Central memory CD8-positive, alpha-beta T cell (primary cell): ENCODE measurements around the gene SHPK.
"Not testable (repeated sequence)": the region's sequence is repeated elsewhere in the genome, so short reads cannot be mapped to it uniquely, and the experiment has no call there.

Experiments used
- ATAC-seq: fragments of 150-1000 bp; cut with Tn5 transposase; replicated peaks from 2 replicates; pipeline ENCODE4 v1.10.0; 2022; ENCODE audit warnings: mild to moderate bottlenecking, moderate FRiP score, moderate number of reproducible peaks; ENCODE audit not compliant: poor library complexity, severe bottlenecking; ENCODE audit errors: extremely low read depth
- DNase-seq, 2 donors: peaks; one replicate each; pipeline ENCODE4 v3.0.0; 2021; ENCODE audit warnings: low spot score in 2 of 2
- H3K27ac Mint-ChIP-seq: one replicate; pipeline ENCODE4 v1.8.0; 2022; ENCODE audit warnings: low read depth, mild to moderate bottlenecking, moderate library complexity, mixed read lengths
- H3K27me3 Mint-ChIP-seq: one replicate; pipeline ENCODE4 v1.8.0; 2022; ENCODE audit warnings: mixed read lengths
- H3K36me3 Mint-ChIP-seq: one replicate; pipeline ENCODE4 v1.8.0; 2022; ENCODE audit warnings: mild to moderate bottlenecking, moderate library complexity, mixed read lengths; ENCODE audit not compliant: insufficient read depth
- H3K4me1 Mint-ChIP-seq: one replicate; pipeline ENCODE4 v1.8.0; 2022; ENCODE audit warnings: mixed read lengths
- H3K4me3 Mint-ChIP-seq: one replicate; pipeline ENCODE4 v1.8.0; 2022; ENCODE audit warnings: mild to moderate bottlenecking, moderate library complexity, mixed read lengths
- H3K9me3 Mint-ChIP-seq: one replicate; pipeline ENCODE4 v1.8.0; 2022; ENCODE audit warnings: mixed read lengths

The SHPK gene

DNA sequence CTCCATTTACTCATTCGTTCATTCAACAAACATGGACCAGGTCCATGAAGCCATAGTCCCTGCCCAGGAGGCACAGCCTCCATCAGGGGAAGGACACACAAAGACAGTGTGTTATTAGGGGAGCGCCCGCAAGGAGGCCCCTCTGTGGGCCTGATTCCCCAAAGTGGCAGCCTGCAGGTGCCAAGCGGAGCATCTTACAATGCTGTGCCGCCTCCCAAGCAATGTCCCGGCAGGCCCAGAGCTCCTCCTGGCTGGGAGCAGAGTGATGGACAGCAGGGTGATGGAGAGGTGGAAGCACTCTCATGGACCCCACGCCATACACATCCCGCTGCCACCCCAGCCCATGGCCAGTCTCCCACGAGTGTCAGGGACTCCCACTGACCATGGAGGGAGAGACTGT is 52.6 kb downstream of the SHPK start:
- ATAC-seq = no peak
- no peak overlapping the region for H3K27ac Mint-ChIP-seq
- H3K36me3 Mint-ChIP-seq = peaks cover 3% of the 10 kb centered on the region
- DNase-seq = no peak
- no peaks in the 10 kb centered on the region for H3K4me1 Mint-ChIP-seq
- no peak overlapping the region for H3K4me3 Mint-ChIP-seq
- H3K27me3 Mint-ChIP-seq = no peaks in the 10 kb centered on the region
- no peaks in the 10 kb centered on the region for H3K9me3 Mint-ChIP-seq

- H3K27ac Mint-ChIP-seq = no peak overlapping the region
Observed at GRCh38 chr17:3582915-3583314, 53.1 kb downstream of the SHPK start.

DNA sequence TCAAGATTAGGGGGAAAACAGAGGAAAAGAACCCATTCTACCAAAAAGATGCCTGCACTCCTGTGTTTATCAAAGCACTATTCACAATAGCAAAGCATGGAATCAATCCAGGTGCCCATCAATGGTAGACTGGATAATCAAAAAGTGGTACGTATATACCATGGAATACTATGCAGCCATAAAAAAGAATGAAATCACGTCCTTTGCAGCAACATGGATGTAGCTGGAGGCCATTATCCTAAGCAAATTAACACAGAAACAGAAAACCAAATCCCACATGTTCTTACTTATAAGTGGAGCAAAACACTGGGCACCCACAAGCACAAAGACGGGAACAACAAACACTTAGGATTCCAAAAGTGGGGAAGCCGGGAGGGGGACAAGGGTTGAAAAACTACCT is 57.4 kb downstream of the SHPK start:
- H3K4me1 Mint-ChIP-seq, H3K4me3 Mint-ChIP-seq, H3K27me3 Mint-ChIP-seq, ATAC-seq, H3K9me3 Mint-ChIP-seq, DNase-seq, H3K36me3 Mint-ChIP-seq, H3K27ac Mint-ChIP-seq: not testable (repeated sequence)

More at GRCh38 chr17:3582915-3583314, 53.1 kb downstream of the SHPK start:
- ATAC-seq = no peak
- Mint-ChIP-seq H3K36me3 (peaks cover 3% of the 10 kb centered on the region), H3K9me3 (no peaks in the 10 kb centered on the region), H3K4me1 (no peaks in the 10 kb centered on the region), H3K4me3 (no peak overlapping the region), H3K27me3 (no peaks in the 10 kb centered on the region)
- DNase-seq = no peak

GRCh38 chr17:3576970-3577369 is 59.1 kb downstream of the SHPK start:
- no peaks in the 10 kb centered on the region for H3K4me1 Mint-ChIP-seq
- no peaks in the 10 kb centered on the region for H3K27me3 Mint-ChIP-seq
- H3K4me3 Mint-ChIP-seq = no peak overlapping the region
- no peaks in the 10 kb centered on the region for H3K9me3 Mint-ChIP-seq
- ATAC-seq (no peak), DNase-seq (no peak)
- H3K27ac Mint-ChIP-seq = no peak overlapping the region
- peaks cover 2% of the 10 kb centered on the region for H3K36me3 Mint-ChIP-seq

DNA sequence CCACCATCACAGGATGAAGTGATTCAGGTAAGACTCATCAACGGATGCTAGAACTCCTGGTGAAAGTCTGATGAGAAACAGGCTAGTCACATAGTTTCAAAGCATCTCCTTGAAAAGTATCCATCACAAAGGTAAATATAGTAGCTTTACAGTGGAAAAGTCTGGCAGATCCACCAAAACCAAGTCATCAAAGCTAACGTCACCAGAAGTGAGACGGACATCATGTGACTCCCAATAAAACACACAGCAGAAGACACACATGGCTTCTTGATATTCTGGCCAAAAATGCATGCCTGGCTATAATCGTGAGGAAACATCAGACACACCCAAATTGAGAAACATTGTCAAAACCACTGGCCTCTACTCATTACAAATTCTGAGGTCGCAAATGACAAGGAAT is 60.5 kb downstream of the SHPK start:
- Mint-ChIP-seq H3K4me3 (no peak overlapping the region), H3K27me3 (no peaks in the 10 kb centered on the region), H3K27ac (no peak overlapping the region), H3K36me3 (peaks cover 3% of the 10 kb centered on the region), H3K9me3 (no peaks in the 10 kb centered on the region), H3K4me1 (no peaks in the 10 kb centered on the region)
- DNase-seq (no peak), ATAC-seq (no peak)

DNA sequence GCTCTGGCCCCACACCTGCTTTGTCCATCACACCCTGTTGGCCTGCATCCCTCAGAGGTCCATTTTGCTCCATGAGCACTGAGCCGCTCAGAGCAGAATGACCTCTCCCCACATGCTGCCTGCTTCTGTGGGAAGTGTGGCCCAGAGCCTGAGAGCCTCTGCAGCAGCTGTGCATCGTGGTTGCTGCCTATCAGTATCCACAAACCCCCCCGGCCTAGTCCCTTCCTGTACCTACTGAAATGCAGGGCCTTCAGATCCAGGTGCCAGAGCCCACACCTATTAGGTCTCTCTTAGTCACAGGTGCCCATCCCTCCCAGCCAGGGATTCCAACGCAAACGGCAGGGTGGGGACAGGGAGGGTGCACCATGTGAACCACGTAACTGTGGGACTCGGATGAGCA is 61.8 kb downstream of the SHPK start:
- no peak for DNase-seq
- Mint-ChIP-seq H3K4me1 (no peaks in the 10 kb centered on the region), H3K27ac (no peak overlapping the region), H3K36me3 (peaks cover 2% of the 10 kb centered on the region), H3K9me3 (no peaks in the 10 kb centered on the region), H3K4me3 (no peak overlapping the region), H3K27me3 (no peaks in the 10 kb centered on the region)
- no peak for ATAC-seq

GRCh38 chr17:3573246-3574100 is 62.6 kb downstream of the SHPK start:
- Mint-ChIP-seq H3K27ac (no peak overlapping the region), H3K4me1 (no peaks in the 10 kb centered on the region), H3K27me3 (no peaks in the 10 kb centered on the region), H3K36me3 (peaks cover 2% of the 10 kb centered on the region), H3K9me3 (no peaks in the 10 kb centered on the region), H3K4me3 (no peak overlapping the region)
- ATAC-seq (no peak), DNase-seq (no peak)

GRCh38 chr17:3572231-3572630 is 63.8 kb downstream of the SHPK start:
- no peak for ATAC-seq
- Mint-ChIP-seq H3K4me3 (no peak overlapping the region), H3K27ac (no peak overlapping the region), H3K36me3 (peaks cover 2% of the 10 kb centered on the region), H3K27me3 (no peaks in the 10 kb centered on the region), H3K4me1 (no peaks in the 10 kb centered on the region), H3K9me3 (no peaks in the 10 kb centered on the region)
- DNase-seq = no peak

- Mint-ChIP-seq H3K36me3 (peaks cover 2% of the 10 kb centered on the region), H3K9me3 (no peaks in the 10 kb centered on the region), H3K4me1 (no peaks in the 10 kb centered on the region), H3K27ac (no peak overlapping the region), H3K4me3 (no peak overlapping the region), H3K27me3 (no peaks in the 10 kb centered on the region)
- no peak for DNase-seq
- no peak for ATAC-seq
Observed at GRCh38 chr17:3571043-3571900, 64.8 kb downstream of the SHPK start.

DNA sequence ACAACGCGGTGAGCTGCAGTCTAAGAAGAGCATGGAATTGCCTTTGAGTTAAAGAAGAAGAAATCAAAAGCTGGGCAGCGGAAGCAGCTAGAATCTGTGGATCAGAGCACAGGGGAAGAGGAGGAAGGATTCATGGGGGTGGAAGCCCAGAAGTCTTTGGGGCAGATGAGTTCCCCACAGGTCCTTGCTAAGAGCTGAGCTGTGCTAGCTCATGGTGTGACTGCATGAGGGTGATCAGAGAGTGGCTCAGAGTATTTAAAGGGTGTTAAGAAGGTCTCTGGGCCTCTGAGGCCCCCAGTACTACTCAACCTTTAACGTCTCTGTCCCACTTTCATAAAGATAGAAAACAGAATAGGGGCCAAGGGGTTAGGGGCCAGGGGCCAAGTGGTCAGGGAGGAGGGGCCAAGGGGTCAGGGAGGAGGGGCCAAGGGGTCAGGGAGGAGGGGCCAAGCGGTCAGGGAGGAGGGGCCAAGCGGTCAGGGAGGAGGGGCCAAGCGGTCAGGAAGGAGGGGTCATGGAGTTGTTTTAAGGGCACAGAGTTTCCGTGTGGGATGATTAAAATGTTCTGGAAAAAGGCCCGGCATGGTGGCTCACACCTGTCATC is 66.4 kb downstream of the SHPK start:
- peak overlapping the region; percentile 7 for H3K27ac Mint-ChIP-seq
- H3K27me3 Mint-ChIP-seq = no peaks in the 10 kb centered on the region
- no peak for ATAC-seq
- H3K4me3 Mint-ChIP-seq = no peak overlapping the region
- no peaks in the 10 kb centered on the region for H3K4me1 Mint-ChIP-seq
- DNase-seq = no peak
- no peaks in the 10 kb centered on the region for H3K9me3 Mint-ChIP-seq
- H3K36me3 Mint-ChIP-seq = peaks cover 3% of the 10 kb centered on the region

- peaks cover 3% of the 10 kb centered on the region for H3K36me3 Mint-ChIP-seq
- H3K27me3 Mint-ChIP-seq = no peaks in the 10 kb centered on the region
- H3K9me3 Mint-ChIP-seq = no peaks in the 10 kb centered on the region
- no peak overlapping the region for H3K27ac Mint-ChIP-seq
- H3K4me1 Mint-ChIP-seq = no peaks in the 10 kb centered on the region
- no peak for ATAC-seq
- H3K4me3 Mint-ChIP-seq = no peak overlapping the region
- no peak for DNase-seq
Observed at GRCh38 chr17:3566551-3566950, 69.5 kb downstream of the SHPK start.

GRCh38 chr17:3565143-3565542 is 70.9 kb downstream of the SHPK start:
- H3K4me1 Mint-ChIP-seq = no peaks in the 10 kb centered on the region
- H3K36me3 Mint-ChIP-seq = peaks cover 1% of the 10 kb centered on the region
- H3K4me3 Mint-ChIP-seq = no peak overlapping the region
- no peaks in the 10 kb centered on the region for H3K27me3 Mint-ChIP-seq
- H3K9me3 Mint-ChIP-seq = no peaks in the 10 kb centered on the region
- ATAC-seq (no peak), DNase-seq (no peak)
- H3K27ac Mint-ChIP-seq = no peak overlapping the region
